HG03103 (cell line): Measurements from ENCODE around the gene PSG7.
"Not testable (repeated sequence)": the region's sequence is repeated elsewhere in the genome, so short reads cannot be mapped to it uniquely, and the experiment has no call there.

Experiments
- ATAC-seq: cut with Tn5 transposase; IDR thresholded peaks from one replicate; pipeline ENCODE4 v1.9.1; 2021; ENCODE audit warnings: low read depth; ENCODE audit not compliant: unreplicated experiment

Gene PSG7

DNA sequence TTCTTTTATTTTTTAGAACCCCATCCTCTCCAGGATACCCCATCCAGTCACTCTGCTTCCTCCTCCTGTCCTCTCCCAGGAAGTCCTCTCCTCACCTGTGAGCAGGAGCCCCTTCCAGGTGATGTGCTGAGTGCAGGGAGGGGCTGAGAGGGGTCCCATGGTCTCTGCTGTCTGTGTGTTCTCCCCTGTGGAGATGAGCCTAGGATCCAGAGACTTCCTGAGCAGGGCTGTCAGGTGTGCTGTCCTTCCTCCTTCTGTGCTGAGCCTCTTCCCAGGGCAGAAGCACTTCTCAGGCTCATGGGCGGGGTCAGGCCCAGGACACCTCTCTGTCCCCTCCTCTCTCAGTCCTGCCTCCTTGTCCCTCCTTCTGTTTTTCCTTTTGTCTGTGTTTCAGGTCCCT lies 19.4 kb downstream of the PSG7 start, which contains the start of gene PSG6:
TSS of gene PSG6 (minus strand) at position 261 of the 400 bp plus-strand sequence. CDS start at position 159, 102 bp downstream.
- not testable (repeated sequence) for ATAC-seq

GRCh38 chr19:42916931-42917330 lies 20.1 kb downstream of the PSG7 start:
- ATAC-seq: not testable (repeated sequence)

DNA sequence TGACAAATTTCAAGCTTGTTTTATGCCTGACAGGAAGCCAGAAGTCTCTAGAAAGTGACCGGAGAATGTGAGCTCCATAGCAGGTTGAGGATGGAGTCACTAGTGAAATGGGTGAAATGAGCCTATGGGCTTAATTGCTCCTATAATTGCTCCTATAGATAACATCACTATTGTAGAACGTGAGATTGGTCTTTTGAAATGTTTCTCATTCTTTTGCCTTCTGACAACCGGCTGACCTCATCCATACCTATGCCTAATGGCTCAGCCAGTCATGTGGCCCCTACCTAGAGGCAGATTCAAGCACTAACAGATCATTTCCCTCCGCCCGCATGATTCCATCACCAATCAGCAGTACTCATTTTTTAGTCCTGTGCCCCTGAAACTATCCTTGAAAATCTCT lies 23.5 kb downstream of the PSG7 start:
- ATAC-seq: not testable (repeated sequence)

DNA sequence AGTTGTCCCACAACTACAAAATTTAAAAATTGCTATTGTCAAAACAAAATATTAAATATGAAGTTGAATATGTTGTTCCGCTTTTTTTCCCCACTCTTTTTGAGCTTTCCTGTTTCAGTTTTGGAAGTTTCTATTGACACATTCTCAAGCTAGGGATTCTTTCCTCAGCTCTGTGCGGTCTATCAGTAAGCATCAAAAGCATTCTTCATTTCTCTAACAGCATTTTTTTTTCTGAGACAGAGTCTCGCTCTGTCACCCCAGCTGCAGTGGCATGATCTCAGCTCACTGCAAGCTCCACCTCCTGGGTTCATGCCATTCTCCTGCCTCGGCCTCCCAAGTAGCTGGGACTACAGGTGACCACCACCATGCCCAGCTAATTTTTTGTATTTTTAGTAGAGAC lies 24.1 kb downstream of the PSG7 start:
- ATAC-seq: not testable (repeated sequence)

DNA sequence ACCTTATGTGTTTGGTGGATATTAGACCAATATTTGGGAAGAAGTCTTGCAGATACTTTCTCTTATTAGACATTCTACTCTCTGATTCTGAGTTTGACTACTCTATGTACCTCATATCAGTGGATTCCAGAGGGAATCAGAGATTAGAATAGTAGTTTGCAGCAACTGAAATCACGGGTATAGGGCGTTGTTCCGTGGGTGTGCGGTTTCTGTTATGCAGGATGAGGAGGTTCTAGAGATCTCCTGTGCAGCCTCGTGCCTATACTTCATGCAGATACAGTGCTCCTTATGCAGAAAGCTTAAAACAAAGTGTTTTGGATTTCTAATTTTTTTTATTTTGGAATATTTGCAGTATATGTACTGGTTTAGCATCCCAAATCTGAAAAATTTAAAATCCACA lies 25.3 kb downstream of the PSG7 start:
- ATAC-seq: not testable (repeated sequence)

DNA sequence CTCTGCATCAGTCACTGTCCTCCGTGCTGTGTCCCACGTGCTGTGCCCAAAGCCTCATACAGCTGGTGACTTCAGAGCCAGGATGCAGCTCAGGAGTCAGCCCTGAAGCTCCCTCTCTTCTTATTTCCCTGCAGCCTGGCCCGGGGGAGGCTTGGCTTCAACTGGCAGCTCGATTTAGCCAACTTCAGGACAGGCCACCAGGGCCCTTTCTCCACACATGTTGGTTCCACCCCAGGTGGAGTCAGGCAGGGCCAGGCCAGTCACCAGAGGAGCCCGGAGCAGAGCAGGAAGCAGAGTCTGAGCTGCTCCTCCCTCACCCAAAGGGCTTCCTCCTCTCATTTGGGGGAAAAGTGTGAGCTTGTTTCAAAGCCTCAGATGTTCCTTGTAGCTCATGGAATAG lies 30.8 kb downstream of the PSG7 start:
- not testable (repeated sequence) for ATAC-seq

GRCh38 chr19:42900561-42900960 lies 36.4 kb downstream of the PSG7 start:
- not testable (repeated sequence) for ATAC-seq

GRCh38 chr19:42899674-42900073 lies 37.3 kb downstream of the PSG7 start:
- ATAC-seq: not testable (repeated sequence)

DNA sequence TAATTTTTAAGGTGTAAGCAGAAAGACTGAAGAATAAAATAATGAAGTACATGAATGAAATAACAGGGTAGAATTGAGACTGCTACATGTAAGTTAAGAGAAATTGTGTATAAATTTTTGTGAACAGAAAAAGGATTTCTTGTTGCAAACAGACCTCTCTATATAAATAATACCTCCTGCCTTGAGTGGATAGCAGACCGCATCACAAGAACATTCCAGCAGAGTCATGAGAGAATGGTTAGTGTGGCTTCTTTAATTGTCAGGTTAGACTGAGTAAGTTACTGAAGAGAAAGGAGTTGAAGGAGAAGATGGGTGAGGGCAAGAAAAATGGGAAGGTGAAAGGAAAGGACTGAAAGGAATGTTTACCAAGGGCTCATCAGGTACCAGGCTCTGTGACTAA lies 37.9 kb downstream of the PSG7 start:
- not testable (repeated sequence) for ATAC-seq

- not testable (repeated sequence) for ATAC-seq
Observed at GRCh38 chr19:42898656-42899055, 38.4 kb downstream of the PSG7 start.

DNA sequence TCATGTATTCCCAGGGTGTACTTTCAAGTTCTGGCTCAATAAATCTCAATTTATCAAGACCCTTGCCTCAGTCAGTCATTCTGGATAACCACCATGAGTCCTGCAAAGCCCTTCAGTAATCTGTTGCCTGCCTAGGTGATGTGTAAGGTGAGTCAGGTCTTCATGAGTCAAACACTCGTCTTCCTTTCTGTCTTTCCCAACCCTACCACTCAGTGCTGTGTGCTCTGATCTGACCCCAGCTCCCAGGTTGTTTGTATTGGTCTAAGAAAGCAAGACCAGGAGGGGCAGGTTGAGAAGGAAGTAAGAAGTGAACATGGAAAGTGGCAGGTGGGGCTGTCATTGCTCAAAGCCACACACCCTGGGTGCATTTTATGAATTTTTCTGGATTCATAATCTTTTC lies 39.3 kb downstream of the PSG7 start:
- not testable (repeated sequence) for ATAC-seq

DNA sequence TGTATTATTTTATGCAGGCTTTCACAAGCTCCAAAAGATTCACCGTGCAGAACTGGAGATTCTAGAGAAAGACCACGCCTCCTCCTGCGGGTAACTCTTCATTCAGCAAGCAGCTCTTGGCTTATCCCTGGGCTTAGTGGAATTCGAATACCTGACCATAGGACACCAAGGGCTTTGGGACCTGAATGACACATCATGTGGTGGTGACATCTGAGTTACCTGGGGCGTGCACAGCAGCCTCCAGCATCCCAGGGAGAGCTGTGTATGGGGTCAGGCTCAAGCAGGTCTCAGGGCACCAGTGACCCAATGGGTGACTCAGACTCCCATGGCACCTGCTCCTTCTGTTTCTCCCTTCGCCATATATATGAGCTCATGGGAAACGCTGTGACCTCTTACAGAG lies 46.6 kb downstream of the PSG7 start:
- not testable (repeated sequence) for ATAC-seq

- not testable (repeated sequence) for ATAC-seq
Observed at GRCh38 chr19:42887876-42888445, 49.0 kb downstream of the PSG7 start.

- ATAC-seq: not testable (repeated sequence)
Observed at GRCh38 chr19:42882730-42883129, 54.3 kb downstream of the PSG7 start.

DNA sequence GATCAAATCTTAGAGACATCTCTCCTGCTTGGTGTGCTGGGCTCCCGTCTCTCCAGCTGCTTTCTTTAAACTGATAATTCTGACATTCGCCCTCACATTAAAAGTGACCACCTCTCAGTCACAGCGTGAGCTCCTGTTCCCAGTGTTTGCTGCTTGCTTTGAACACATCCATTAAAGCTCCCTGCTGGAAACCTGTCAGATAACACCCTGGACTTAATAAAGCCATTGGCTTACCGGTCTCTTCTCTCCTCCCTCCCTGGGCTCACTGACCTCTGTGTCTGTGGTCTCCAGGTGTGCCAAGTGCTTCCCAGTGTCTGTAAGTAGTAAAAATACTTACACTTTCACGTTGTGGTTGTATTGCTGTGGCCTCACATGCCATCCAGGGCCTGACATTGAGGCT lies 55.0 kb downstream of the PSG7 start:
- not testable (repeated sequence) for ATAC-seq

- not testable (repeated sequence) for ATAC-seq
Observed at GRCh38 chr19:42881279-42881678, 55.7 kb downstream of the PSG7 start.

- ATAC-seq: not testable (repeated sequence)
Observed at GRCh38 chr19:42880621-42881020, 56.4 kb downstream of the PSG7 start.

DNA sequence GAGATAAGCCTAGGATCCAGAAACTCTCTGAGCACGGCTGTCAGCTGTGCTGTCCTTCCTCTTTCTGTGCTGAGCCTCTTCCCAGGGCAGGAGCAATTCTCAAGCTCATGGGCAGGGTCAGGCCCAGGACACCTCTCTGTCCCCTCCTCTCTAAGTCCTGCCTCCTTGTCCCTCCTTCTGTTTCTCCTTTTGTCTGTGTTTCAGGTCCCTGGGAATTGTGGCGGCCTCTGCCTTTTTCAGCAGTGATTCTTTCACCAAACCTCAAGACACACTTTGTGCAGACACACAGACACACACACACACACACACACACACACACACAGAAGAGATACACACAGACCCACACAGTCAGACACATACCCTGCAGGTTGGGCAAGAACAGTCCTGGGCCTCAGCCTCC lies 57.4 kb downstream of the PSG7 start, which contains the start of gene PSG1:
TSS of gene PSG1 (minus strand) at position 101 of the 400 bp plus-strand sequence. CDS start 132 bp downstream, outside the sequence.
- no peak for ATAC-seq

DNA sequence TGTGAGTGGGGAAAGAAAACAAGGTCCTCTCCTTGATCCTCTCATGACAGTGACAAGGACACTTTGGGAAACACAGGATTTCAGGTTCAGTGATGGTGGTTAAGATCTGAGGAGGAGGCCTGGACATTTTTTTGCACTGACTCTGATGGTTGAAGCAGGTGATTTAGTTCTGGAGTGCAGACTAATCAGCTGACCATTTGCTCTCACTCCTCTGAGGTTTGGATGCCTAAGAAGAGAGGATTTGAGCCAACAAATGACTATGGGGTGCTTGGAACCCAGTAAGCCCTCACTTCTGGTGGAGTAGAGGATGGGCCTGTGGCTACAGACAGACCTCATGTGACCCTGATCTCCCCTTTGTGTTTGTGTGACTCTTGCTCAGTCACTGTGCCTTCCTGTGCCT lies 60.4 kb downstream of the PSG7 start:
- ATAC-seq: not testable (repeated sequence)

- not testable (repeated sequence) for ATAC-seq
Observed at GRCh38 chr19:42875881-42876280, 61.1 kb downstream of the PSG7 start.

DNA sequence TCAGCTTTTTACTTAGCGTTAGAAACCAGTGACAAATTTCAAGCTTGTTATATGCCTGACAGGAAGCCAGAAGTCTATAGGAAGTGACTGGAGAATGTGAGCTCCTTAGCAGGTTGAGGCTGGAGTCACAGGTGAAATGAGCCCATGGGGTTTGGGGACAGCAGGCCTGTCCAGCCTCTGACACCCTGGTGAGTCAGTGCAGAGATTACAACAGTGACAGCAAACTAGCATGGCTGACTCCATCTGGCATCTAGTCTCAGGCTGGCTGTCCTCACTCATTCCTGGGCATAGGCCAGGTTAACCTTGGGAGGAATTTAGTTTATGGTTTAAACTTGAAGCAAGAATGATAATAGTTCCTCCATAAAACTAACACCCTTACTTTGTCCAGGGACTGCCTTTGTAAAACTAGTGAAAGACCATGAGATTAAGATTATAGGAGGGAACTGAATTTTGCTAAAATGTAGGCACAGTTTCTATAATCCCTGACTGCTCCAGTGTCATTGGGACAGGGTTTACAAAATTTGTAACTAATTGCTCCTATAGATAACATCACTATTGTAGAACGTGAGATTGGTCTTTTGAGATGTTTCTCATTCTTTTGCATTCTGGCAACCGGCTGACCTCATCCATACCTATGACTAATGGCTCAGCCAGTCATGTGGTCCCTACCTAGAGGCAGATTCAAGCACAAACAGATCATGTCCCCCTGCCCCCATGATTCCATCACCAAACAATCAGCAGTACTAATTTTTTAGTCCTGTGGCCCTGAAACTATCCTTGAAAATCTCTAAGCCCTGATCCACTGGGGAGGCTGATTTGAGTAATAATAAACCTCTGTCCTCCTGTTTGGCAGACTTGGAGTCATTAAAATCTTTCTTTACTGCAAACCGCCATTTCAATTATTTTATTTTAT lies 61.9 kb downstream of the PSG7 start:
- not testable (repeated sequence) for ATAC-seq
